CD4-positive, alpha-beta T cell treated with Interleukin-17A for 1 hour (primary cell): Measurements from ENCODE around the gene SEC14L1.
"Not testable (repeated sequence)": the region's sequence is repeated elsewhere in the genome, so short reads cannot be mapped to it uniquely, and the experiment has no call there.

Experiments used
- DNase-seq: peaks from one replicate; pipeline ENCODE4 v3.0.0-alpha.2; 2020

Gene SEC14L1

GRCh38 chr17:77142689-77143088 lies 1.9 kb downstream of the SEC14L1 start:
- DNase-seq = no peak

GRCh38 chr17:77143306-77143705 lies 2.5 kb downstream of the SEC14L1 start:
- DNase-seq = no peak

DNA sequence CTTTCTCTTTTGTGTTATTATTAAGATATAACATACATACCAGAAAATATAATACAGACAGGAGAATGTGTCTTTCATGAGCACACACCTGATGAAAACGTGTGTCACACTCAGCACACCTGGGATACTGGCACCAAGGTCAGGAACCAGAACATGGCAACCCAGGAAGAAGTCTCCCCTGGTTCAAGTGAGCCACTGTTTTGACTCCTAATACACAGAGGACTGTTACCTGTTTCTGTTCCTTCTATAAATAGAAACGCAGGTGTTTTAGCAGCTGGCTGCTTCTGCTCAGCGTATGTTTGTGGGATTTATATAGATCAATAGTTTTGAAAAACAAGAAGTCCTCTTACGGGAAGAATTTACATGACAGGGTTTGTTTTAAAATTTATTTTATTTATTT lies 3.5 kb downstream of the SEC14L1 start:
- DNase-seq = no peak

GRCh38 chr17:77145224-77145611 lies 4.4 kb downstream of the SEC14L1 start:
- no peak for DNase-seq

GRCh38 chr17:77145612-77146245 lies 5.0 kb downstream of the SEC14L1 start:
- DNase-seq = no peak

GRCh38 chr17:77146246-77146632 lies 5.5 kb downstream of the SEC14L1 start:
- DNase-seq = no peak

GRCh38 chr17:77146882-77147281 lies 6.1 kb downstream of the SEC14L1 start:
- no peak for DNase-seq

DNA sequence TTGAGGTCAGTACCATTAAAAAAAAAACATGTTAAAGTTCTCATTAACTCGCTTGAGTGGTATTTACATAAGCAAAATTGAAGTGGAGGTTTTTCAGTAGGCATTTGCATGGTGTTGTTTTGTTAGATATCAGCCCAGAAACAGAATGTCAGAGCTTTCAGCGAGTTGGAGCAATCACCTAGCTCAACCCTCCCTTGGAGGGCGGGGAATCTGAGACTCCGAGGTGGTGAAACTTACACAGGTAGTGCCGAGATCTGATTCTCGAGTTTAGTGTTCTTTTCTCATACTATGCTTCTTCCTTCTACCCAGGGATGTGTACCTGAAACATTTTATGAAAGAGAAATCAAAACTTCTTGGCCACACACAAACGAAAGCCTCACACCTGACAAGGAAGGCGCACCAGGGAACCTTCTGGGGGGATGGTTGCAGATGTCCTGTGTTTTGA lies 6.6 kb downstream of the SEC14L1 start:
- DNase-seq = no peak

DNA sequence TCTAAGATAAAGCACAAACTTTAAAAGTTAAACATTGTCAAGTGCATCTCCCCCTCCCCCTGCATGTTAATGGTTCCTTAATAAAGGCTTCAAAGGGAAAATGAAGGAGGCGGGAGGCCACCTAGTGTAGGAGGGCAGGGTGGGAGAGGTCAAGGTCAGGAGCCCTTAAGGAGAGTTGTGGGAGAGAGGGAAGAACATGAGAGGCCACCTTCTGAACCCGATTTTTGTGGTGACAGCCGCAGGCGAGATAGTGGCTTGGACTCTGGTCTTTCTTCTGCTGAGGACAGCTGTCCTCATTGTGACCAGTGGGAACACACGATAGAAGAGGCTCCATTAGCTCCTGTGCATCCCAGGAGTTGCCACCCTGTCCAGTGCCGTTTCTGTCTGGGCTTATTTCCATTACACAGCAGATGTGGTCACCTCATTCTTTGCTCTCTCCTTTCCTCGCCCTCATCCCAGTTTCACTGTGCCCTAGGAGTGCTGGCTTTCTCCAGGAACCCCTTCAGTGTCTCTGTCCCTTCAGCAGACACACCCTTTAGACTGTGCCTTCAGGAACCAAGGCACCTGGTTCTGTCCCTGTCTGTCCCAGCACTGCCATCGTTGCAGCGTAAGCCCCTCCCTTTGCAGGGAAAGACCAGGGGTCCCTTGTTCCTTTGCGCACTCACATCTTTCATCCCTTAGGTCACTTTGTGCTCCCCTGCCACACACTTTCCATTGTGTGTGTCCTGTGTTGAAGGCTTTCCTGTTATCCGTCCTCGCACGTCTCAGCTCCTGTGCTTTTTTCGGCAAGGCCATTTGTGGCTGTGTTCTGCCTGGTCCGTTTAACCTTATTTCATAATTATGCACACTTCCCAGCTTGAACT lies 7.5 kb downstream of the SEC14L1 start:
- DNase-seq = no peak

GRCh38 chr17:77148940-77149510 lies 8.3 kb downstream of the SEC14L1 start:
- DNase-seq = no peak

- DNase-seq = no peak
Observed at GRCh38 chr17:77150196-77150595, 9.4 kb downstream of the SEC14L1 start.

DNA sequence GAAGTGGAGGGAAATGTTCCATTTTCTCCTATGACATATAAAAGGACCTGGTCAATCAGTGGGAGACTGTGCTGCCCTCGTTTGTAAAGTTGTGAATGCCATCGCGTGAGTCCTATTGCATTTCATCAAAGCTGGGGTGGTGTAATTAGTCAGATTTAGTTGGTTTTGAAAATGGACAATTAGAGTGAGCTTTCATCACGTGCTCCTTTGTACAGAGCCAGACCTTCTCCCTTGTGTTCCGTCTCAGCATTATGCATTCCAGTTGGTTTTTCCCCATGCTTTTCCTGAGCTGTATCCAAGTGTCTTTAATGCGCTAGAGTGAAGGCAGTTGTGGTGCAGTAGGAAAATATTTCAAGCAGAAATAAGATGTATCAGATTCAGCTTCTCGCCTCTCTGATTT lies 10.4 kb downstream of the SEC14L1 start:
- no peak for DNase-seq

- DNase-seq = not testable (repeated sequence)
Observed at GRCh38 chr17:77152056-77152455, 11.3 kb downstream of the SEC14L1 start.

GRCh38 chr17:77153472-77153871 lies 12.7 kb downstream of the SEC14L1 start:
- DNase-seq = no peak

DNA sequence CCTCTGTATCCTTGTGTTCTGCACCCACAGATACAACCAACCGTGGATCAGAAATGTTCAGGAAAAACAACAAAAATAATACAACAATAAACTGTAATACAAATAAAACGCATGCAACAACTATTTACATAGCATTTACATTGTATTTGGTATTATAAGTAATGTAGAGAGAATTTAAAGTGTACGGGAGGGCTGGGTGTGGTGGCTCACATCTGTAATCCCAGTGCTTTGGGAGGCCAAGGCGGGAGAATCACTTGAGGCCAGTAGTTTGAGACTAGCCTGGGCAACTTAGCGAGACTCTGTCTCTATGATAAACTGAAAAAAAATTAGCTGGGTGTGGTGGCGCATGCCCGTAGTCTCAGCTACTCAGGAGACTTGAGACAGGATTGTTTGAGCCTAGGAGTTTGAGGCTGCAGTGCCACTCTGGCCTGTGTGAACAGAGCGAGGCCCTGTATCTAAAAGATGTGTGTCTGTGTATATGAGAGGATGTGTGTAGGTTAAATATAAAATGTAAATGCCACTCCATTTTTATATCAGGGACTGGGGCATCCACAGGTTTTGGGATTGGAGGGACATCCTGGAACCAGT lies 13.3 kb downstream of the SEC14L1 start:
- DNase-seq = no peak

DNA sequence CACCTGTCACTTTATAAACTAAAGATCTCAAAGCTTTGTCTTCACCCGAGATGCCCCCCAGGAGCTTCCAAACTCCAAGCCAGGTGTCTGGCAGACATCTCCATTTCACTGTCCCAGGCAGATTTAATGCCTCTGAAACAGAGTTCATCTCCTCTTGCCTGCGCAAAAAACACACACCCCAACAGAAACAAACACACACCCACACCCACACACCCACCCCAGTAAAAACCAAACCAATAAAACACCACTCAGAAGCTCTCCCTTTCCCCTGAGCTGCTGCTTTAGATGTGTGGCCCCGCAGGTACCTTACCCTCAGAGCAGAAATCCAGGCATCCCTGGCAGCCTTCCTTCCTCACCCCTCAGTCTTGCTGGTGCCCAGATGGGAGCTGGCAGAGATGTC lies 14.4 kb downstream of the SEC14L1 start:
- DNase-seq = no peak

GRCh38 chr17:77157766-77158165 lies 17.0 kb downstream of the SEC14L1 start:
- not testable (repeated sequence) for DNase-seq

DNA sequence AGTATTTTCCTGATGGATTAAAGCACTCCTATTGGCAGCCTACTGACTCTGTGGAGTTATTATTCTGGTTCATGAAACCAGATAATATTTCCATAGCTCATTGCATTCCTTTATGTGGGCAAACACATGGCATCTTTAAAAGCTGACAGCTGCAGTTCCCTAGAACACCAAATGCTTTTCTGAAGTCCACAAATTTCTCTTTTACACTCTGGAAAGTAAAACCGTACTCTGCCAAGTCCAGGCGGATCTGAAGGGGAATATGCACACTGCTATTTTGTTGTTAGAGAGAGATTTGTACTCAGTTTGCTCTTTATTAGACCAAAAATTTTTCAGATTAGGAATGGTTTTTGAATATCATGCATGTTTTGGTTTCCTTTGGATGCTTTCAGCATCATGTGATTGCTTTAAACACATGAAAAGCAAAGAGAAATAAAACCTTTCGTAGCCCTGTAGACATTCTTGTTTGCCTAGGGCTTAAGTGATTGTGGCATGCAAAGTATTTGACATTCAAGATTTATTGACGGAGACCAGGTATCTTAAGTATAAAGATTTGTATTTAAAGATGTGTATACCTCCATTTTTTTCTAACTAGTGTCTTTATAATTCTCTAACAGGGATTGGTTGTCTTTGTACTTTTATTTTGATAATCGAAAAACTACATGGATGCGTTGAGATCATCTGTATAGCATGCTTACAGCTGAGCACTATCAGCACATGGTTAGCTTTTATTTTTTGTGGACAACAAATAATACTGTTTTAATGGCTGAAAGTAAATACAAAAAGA lies 19.5 kb downstream of the SEC14L1 start:
- DNase-seq = no peak

- DNase-seq = no peak
Observed at GRCh38 chr17:77160875-77161530, 20.2 kb downstream of the SEC14L1 start.

DNA sequence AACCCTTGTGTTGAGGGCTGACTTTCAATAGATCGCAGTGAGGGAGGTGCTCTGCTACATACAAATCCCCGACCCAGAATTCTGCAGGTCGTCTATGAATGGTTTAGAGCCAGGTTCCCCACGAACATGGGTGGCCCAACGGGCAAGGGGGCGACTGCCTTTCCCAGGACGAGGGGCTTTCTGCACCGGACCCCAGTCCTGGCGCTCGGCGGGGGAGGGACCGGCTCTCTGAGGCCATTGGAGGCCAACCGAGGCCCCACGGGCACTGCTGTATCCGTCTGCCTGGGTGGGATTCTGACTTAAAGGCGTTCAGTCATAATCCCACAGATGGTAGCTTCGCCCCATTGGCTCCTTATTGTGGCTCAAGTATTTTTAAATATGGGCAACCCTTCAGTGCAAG lies 21.2 kb downstream of the SEC14L1 start:
- DNase-seq = no peak

DNA sequence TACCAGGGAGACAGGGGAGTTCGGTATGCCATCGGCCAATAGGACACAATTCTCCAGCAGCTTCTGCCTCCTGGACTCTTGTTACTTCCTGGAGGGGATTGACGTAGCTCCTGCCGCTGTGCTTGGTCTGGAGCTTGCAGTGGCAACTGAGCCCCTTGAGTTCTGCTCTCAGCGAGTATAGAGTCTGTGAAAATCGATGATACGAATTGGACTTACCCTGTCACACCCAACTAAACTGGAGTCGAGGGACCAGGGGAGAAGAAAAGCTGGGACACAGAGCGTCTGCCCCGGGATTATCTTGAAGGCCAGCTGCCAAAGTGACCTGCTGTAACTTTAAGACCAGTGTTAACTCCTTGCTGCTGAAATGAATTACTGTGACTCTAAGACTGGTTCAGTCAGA lies 22.2 kb downstream of the SEC14L1 start:
- DNase-seq = no peak
